ENCODE measurements around the gene GNE. TPM values are rescaled to one million over a fixed set of nuclear protein-coding genes. Genes with fewer than 3 reads are reported as not detected.

GNE gene
- total and polyA plus RNA-seq, 9 of the 15 experiments (the other 6 are each of a cell fraction or from before 2014, with no cell fraction given): 5.1 to 18.6 (median 12.0) TPM

GRCh38 chr9:36222449-36222848 lies 35.8 kb downstream of the GNE start:
- DNase-seq (ENCODE audit: extremely low read depth in 1 of 4, low spot score in 3 of 4) (no peak), FAIRE-seq (no peak), ATAC-seq (no peak)
- POLR2A ChIA-PET: no interaction called here
- H3K4me3 ChIP-seq: no peak overlapping the region
- H3K27ac ChIP-seq (ENCODE audit: extremely low read depth, low read depth, low read length): no peak overlapping the region
- no peaks in the 10 kb centered on the region for H3K9me3 ChIP-seq (replicated peaks; ENCODE audit: control insufficient read depth, insufficient read depth, low read depth, low read length)
- H3K9me1 ChIP-seq (ENCODE audit: control insufficient read depth, insufficient read depth, low read length): no peaks in the 10 kb centered on the region
- intact Hi-C loops (cut with micrococcal nuclease): no loop called here
- no peak overlapping the region for H3K4me2 ChIP-seq (ENCODE audit: insufficient read depth, low read length)
- no peaks in the 10 kb centered on the region for H3K79me2 ChIP-seq (ENCODE audit: control insufficient read depth, insufficient read depth, low read length)
- no peak overlapping the region for H2AFZ ChIP-seq (ENCODE audit: low read depth, low read length)
- no peaks in the 10 kb centered on the region for H3K27me3 ChIP-seq (ENCODE audit: control insufficient read depth in 2 of 2, insufficient read depth in 2 of 2, low read length in 2 of 2)
- H3K36me3 ChIP-seq (ENCODE audit: control insufficient read depth, insufficient read depth, low read length): peaks cover 84% of the 10 kb centered on the region
- BruUV-seq (replicated peaks): no TSS peak
- TF ChIP-seq CCAR2 (IDR thresholded peaks at IDR 0.05; ENCODE audit: low read depth, low read length) (no peak), ZC3H11A (IDR thresholded peaks at IDR 0.05; ENCODE audit: low read depth, low read length) (no peak), SETDB1 (IDR thresholded peaks at IDR 0.05; ENCODE audit: low read length) (no peak), ZNF274 (IDR thresholded peaks at IDR 0.05; ENCODE audit: borderline replicate concordance, low read depth, low read length) (no peak), ELF1 (tag; IDR thresholded peaks at IDR 0.05) (no peak)
- TF ChIP-seq, protein P1, sequence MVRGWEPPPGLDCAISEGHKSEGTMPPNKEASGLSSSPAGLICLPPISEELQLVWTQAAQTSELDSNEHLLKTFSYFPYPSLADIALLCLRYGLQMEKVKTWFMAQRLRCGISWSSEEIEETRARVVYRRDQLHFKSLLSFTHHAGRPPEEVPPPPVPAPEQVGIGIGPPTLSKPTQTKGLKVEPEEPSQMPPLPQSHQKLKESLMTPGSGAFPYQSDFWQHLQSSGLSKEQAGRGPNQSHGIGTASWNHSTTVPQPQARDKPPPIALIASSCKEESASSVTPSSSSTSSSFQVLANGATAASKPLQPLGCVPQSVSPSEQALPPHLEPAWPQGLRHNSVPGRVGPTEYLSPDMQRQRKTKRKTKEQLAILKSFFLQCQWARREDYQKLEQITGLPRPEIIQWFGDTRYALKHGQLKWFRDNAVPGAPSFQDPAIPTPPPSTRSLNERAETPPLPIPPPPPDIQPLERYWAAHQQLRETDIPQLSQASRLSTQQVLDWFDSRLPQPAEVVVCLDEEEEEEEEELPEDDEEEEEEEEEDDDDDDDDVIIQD (CRISPR knock-in tag; IDR thresholded peaks at IDR 0.05): no peak
- no peak overlapping the region for H3K9ac ChIP-seq (ENCODE audit: insufficient read depth in 1 of 2, low read depth in 2 of 2, low read length in 2 of 2)
- 100% methylated on average over 1 of the region's 1 CpG for WGBS (ENCODE audit: insufficient coverage, low coverage, missing lambda C conversion rate)
- peaks cover 0 to 11% of the 10 kb centered on the region in 2 experiments; a peak in 4 of 5 replicates for H3K4me1 ChIP-seq (replicated peaks in 1 of 2; ENCODE audit: control insufficient read depth in 2 of 2, insufficient read depth in 2 of 2, low read length in 2 of 2)
- 0 out of 2 replicates have a peak, but pooled peaks cover 6% of the 10 kb centered on the region for H4K20me1 ChIP-seq (replicated peaks; ENCODE audit: control insufficient read depth, insufficient read depth, low read length)
- in situ Hi-C loops (cut with MboI): no loop called here
- CTCF ChIA-PET (ENCODE audit: low intra/inter-chr PET ratio): no interaction called here

Data from K562 (cell line).